OCI-LY3 (cell line): ENCODE data around the gene HOXD12.

Experiments
- EZH2phosphoT487 ChIP-seq: fragments of 200-600 bp; shearing (Covaris generic); IDR thresholded peaks from 2 replicates; pipeline ENCODE4 v1.6.1; 2018; ENCODE audit warnings: antibody characterized with exemption, mixed run types, low read depth
- TF ChIP-seq, protein P1 (sequence below): fragments of 200-600, 300-600 bp; sonication (generic); IDR thresholded peaks from 2 replicates; pipeline ENCODE4 v1.5.1; 2014; ENCODE audit warnings: antibody characterized with exemption, low read length, low read depth

GRCh38 chr2:176093145-176093897 lies 6.3 kb upstream of the HOXD12 start:
- TF ChIP-seq, protein P1, sequence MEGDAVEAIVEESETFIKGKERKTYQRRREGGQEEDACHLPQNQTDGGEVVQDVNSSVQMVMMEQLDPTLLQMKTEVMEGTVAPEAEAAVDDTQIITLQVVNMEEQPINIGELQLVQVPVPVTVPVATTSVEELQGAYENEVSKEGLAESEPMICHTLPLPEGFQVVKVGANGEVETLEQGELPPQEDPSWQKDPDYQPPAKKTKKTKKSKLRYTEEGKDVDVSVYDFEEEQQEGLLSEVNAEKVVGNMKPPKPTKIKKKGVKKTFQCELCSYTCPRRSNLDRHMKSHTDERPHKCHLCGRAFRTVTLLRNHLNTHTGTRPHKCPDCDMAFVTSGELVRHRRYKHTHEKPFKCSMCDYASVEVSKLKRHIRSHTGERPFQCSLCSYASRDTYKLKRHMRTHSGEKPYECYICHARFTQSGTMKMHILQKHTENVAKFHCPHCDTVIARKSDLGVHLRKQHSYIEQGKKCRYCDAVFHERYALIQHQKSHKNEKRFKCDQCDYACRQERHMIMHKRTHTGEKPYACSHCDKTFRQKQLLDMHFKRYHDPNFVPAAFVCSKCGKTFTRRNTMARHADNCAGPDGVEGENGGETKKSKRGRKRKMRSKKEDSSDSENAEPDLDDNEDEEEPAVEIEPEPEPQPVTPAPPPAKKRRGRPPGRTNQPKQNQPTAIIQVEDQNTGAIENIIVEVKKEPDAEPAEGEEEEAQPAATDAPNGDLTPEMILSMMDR, result no peak
- no peak for TF ChIP-seq EZH2phosphoT487
